Measurements from ENCODE around the gene NRIP1. TPM values are rescaled to one million over a fixed set of nuclear protein-coding genes. Genes with fewer than 3 reads are reported as not detected.

The NRIP1 gene
- total and polyA plus RNA-seq, 8 donors, result 22.6 to 30.5 (median 27.6) TPM

GRCh38 chr21:15076730-15077129, 11.9 kb upstream of the NRIP1 start:
- no peaks in the 10 kb centered on the region for H3K36me3 ChIP-seq
- DNase-seq (no peak), ATAC-seq (no peak)
- intact Hi-C loops (cut with DNase I), result no loop called here
- H3K4me3 ChIP-seq, result no peak overlapping the region
- H3K4me1 ChIP-seq, result no peaks in the 10 kb centered on the region
- H3K27me3 ChIP-seq, result no peaks in the 10 kb centered on the region
- TF ChIP-seq, protein P1, sequence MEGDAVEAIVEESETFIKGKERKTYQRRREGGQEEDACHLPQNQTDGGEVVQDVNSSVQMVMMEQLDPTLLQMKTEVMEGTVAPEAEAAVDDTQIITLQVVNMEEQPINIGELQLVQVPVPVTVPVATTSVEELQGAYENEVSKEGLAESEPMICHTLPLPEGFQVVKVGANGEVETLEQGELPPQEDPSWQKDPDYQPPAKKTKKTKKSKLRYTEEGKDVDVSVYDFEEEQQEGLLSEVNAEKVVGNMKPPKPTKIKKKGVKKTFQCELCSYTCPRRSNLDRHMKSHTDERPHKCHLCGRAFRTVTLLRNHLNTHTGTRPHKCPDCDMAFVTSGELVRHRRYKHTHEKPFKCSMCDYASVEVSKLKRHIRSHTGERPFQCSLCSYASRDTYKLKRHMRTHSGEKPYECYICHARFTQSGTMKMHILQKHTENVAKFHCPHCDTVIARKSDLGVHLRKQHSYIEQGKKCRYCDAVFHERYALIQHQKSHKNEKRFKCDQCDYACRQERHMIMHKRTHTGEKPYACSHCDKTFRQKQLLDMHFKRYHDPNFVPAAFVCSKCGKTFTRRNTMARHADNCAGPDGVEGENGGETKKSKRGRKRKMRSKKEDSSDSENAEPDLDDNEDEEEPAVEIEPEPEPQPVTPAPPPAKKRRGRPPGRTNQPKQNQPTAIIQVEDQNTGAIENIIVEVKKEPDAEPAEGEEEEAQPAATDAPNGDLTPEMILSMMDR (IDR thresholded peaks at IDR 0.05), result no peak
- H3K27ac ChIP-seq, result no peak overlapping the region
- no peaks in the 10 kb centered on the region for H3K9me3 ChIP-seq

- Histone ChIP-seq H3K4me3 (no peak overlapping the region), H3K27me3 (no peaks in the 10 kb centered on the region), H3K36me3 (no peaks in the 10 kb centered on the region), H3K27ac (no peak overlapping the region), H3K9me3 (no peaks in the 10 kb centered on the region), H3K4me1 (peaks cover 0 to 4% of the 10 kb centered on the region in 2 donors)
- intact Hi-C loops (cut with DNase I), result no loop called here
- TF ChIP-seq, protein P1 (IDR thresholded peaks at IDR 0.05), result no peak
- DNase-seq (no peak), ATAC-seq (no peak)
Measured at GRCh38 chr21:15071009-15071408, 6.2 kb upstream of the NRIP1 start.

- intact Hi-C loops (cut with DNase I), result no loop called here
- H3K4me1 ChIP-seq, result peaks cover 6 to 32% of the 10 kb centered on the region in 2 donors
- H3K36me3 ChIP-seq, result no peaks in the 10 kb centered on the region
- peak overlapping the region; percentile 96 to 97 for H3K27ac ChIP-seq
- no peaks in the 10 kb centered on the region for H3K9me3 ChIP-seq
- DNase-seq, result no peak
- H3K4me3 ChIP-seq, result peak overlapping the region; percentile 82 to 84
- H3K27me3 ChIP-seq, result no peaks in the 10 kb centered on the region
- TF ChIP-seq, protein P1 (IDR thresholded peaks at IDR 0.05), result no peak
- ATAC-seq, result no peak
Measured at GRCh38 chr21:15066123-15066575, 1.3 kb upstream of the NRIP1 start.

GRCh38 chr21:15065392-15066122, 757 bp upstream of the NRIP1 start:
- DNase-seq, result peak; percentile 69 to 86 (median 82)
- H3K27me3 ChIP-seq, result no peaks in the 10 kb centered on the region
- ATAC-seq, result peak; percentile 61
- H3K9me3 ChIP-seq, result no peaks in the 10 kb centered on the region
- peaks cover 6 to 38% of the 10 kb centered on the region in 2 donors for H3K4me1 ChIP-seq
- H3K4me3 ChIP-seq, result peak overlapping the region; percentile 82 to 84
- intact Hi-C loops (cut with DNase I), result no loop called here
- TF ChIP-seq, protein P1 (IDR thresholded peaks at IDR 0.05), result no peak
- H3K27ac ChIP-seq, result peak overlapping the region; percentile 96 to 97
- no peaks in the 10 kb centered on the region for H3K36me3 ChIP-seq

GRCh38 chr21:15063814-15064575, 805 bp downstream of the NRIP1 start:
- TF ChIP-seq, protein P1 (IDR thresholded peaks at IDR 0.05), result no peak
- Histone ChIP-seq H3K27ac (peak overlapping the region; percentile 96 to 97), H3K4me3 (peak overlapping the region; percentile 82 to 84), H3K9me3 (no peaks in the 10 kb centered on the region), H3K4me1 (peaks cover 11 to 53% of the 10 kb centered on the region in 2 donors), H3K36me3 (no peaks in the 10 kb centered on the region), H3K27me3 (no peaks in the 10 kb centered on the region)
- intact Hi-C loops (cut with DNase I), result no loop called here
- ATAC-seq (peak; percentile 24), DNase-seq (peak; percentile 42 to 91 (median 57))
